Muscle of leg (tissue), 11 donors: ENCODE measurements around the gene PCDHGB4. TPM values are rescaled to one million over a fixed set of nuclear protein-coding genes. Genes with fewer than 3 reads are reported as not detected.
"Not testable (repeated sequence)": the region's sequence is repeated elsewhere in the genome, so short reads cannot be mapped to it uniquely, and the experiment has no call there.

Source experiments
- DNase-seq: peaks from one replicate; pipeline ENCODE4 v3.0.0; 2013
- H3K27ac ChIP-seq: one replicate; pipeline ENCODE4 v1.5.1; 2013; ENCODE audit warnings: mild to moderate bottlenecking, low read length, control low read depth
- H3K27me3 ChIP-seq: one replicate; pipeline ENCODE4 v1.6.1; 2013; ENCODE audit warnings: low read length; ENCODE audit not compliant: control insufficient read depth, insufficient read depth
- H3K36me3 ChIP-seq: one replicate; pipeline ENCODE4 v1.6.1; 2013; ENCODE audit warnings: low read length; ENCODE audit not compliant: control insufficient read depth, insufficient read depth
- H3K4me1 ChIP-seq: one replicate; pipeline ENCODE4 v1.6.1; 2013; ENCODE audit warnings: low read length; ENCODE audit not compliant: control insufficient read depth, insufficient read depth
- H3K4me3 ChIP-seq: one replicate; pipeline ENCODE4 v1.5.1; 2013; ENCODE audit warnings: low read length, control low read depth
- H3K9me3 ChIP-seq: replicated peaks from 2 replicates; pipeline ENCODE4 v1.6.1; 2013; ENCODE audit warnings: low read depth, low read length; ENCODE audit not compliant: control insufficient read depth
- WGBS: methylation state at CpG from one replicate; pipeline ENCODE4 v1.1.5; 2013; ENCODE audit warnings: missing lambda C conversion rate; ENCODE audit not compliant: insufficient coverage; 5-methylcytosine and 5-hydroxymethylcytosine counted together
- polyA plus RNA-seq, 8 donors: library from polyadenylated mRNA; unstranded; fragments of 120-200 nt; gene quantifications; one replicate each; pipeline versions ENCODE4 v1.2.1 to v1.2.3, GENCODE V29; 2013; ENCODE audit warnings: inconsistent platforms in 1 of 8, low replicate concordance in 1 of 8; ENCODE audit not compliant: insufficient read length in 8 of 8, insufficient read depth in 1 of 8
- total RNA-seq: library from RNA; stranded (reverse); fragments of 120-200 nt; gene quantifications from one replicate; pipeline ENCODE4 v1.2.4, GENCODE V29; 2013

The PCDHGB4 gene
- total and polyA plus RNA-seq, 9 donors: 1.7 to 4.2 (median 2.5) TPM

GRCh38 chr5:141366016-141366896 is 21.2 kb upstream of the PCDHGB4 start:
- no peaks in the 10 kb centered on the region for H3K4me1 ChIP-seq
- H3K27ac ChIP-seq: no peak overlapping the region
- H3K36me3 ChIP-seq: no peaks in the 10 kb centered on the region
- H3K4me3 ChIP-seq: no peak overlapping the region
- H3K27me3 ChIP-seq: peaks cover 20% of the 10 kb centered on the region
- H3K9me3 ChIP-seq: peaks cover 62% of the 10 kb centered on the region
- 49% methylated on average over 40 of the region's 46 CpGs for WGBS
- no peak for DNase-seq

GRCh38 chr5:141369994-141370848 is 17.3 kb upstream of the PCDHGB4 start, which contains the start of gene PCDHGB3:
PCDHGB3 (plus strand) TSS chr5:141370242; CDS start chr5:141370395, 153 bp downstream.
- H3K36me3 ChIP-seq: no peaks in the 10 kb centered on the region
- H3K4me1 ChIP-seq: no peaks in the 10 kb centered on the region
- peaks cover 22% of the 10 kb centered on the region for H3K27me3 ChIP-seq
- H3K9me3 ChIP-seq: peaks cover 61% of the 10 kb centered on the region
- H3K4me3 ChIP-seq: no peak within 1 kb of the TSS
- H3K27ac ChIP-seq: no peak within 1 kb of the TSS
- WGBS: 21% methylated on average over 20 of the region's 32 CpGs
- peak; percentile 5 for DNase-seq

GRCh38 chr5:141371572-141372475 is 15.7 kb upstream of the PCDHGB4 start:
- Histone ChIP-seq H3K27ac (no peak overlapping the region), H3K36me3 (no peaks in the 10 kb centered on the region), H3K4me3 (no peak overlapping the region), H3K9me3 (peaks cover 60% of the 10 kb centered on the region), H3K4me1 (no peaks in the 10 kb centered on the region), H3K27me3 (peaks cover 21% of the 10 kb centered on the region)
- no peak for DNase-seq
- 50% methylated on average over 68 of the region's 69 CpGs for WGBS

GRCh38 chr5:141373673-141374317 is 13.7 kb upstream of the PCDHGB4 start, which contains the start of gene PCDHGA6:
PCDHGA6 (plus strand) TSS chr5:141373891; CDS start chr5:141374084, 193 bp downstream.
- Histone ChIP-seq H3K36me3 (no peaks in the 10 kb centered on the region), H3K4me1 (no peaks in the 10 kb centered on the region), H3K4me3 (peak within 1 kb of the TSS; percentile 30), H3K27ac (no peak within 1 kb of the TSS), H3K27me3 (peaks cover 21% of the 10 kb centered on the region), H3K9me3 (peaks cover 72% of the 10 kb centered on the region)
- DNase-seq: peak; percentile 17
- 13% methylated on average over 26 of the region's 27 CpGs for WGBS

- H3K4me1 ChIP-seq: no peaks in the 10 kb centered on the region
- peaks cover 21% of the 10 kb centered on the region for H3K27me3 ChIP-seq
- H3K27ac ChIP-seq: no peak overlapping the region
- H3K36me3 ChIP-seq: no peaks in the 10 kb centered on the region
- 76% methylated on average over 12 of the region's 14 CpGs for WGBS
- no peak for DNase-seq
- no peak overlapping the region for H3K4me3 ChIP-seq
- H3K9me3 ChIP-seq: peaks cover 72% of the 10 kb centered on the region
These were observed 12.9 kb upstream of the PCDHGB4 start for GRCh38 chr5:141374627-141375026.

- not testable (repeated sequence) for H3K4me3 ChIP-seq, H3K27ac ChIP-seq, H3K4me1 ChIP-seq, DNase-seq, H3K36me3 ChIP-seq
- H3K9me3 ChIP-seq: peaks cover 66% of the 10 kb centered on the region
- peaks cover 18% of the 10 kb centered on the region for H3K27me3 ChIP-seq
- WGBS: 65% methylated on average over 32 of the region's 48 CpGs
These were observed 11.9 kb upstream of the PCDHGB4 start for GRCh38 chr5:141375444-141376155.

GRCh38 chr5:141382469-141383294 is 4.8 kb upstream of the PCDHGB4 start, which contains the start of gene PCDHGA7:
PCDHGA7 (plus strand) TSS chr5:141382742; CDS start chr5:141382900, 158 bp downstream.
- Histone ChIP-seq H3K9me3 (peaks cover 71% of the 10 kb centered on the region), H3K36me3 (no peaks in the 10 kb centered on the region), H3K4me3 (peak within 1 kb of the TSS; percentile 22), H3K27ac (no peak within 1 kb of the TSS), H3K4me1 (no peaks in the 10 kb centered on the region), H3K27me3 (peaks cover 5% of the 10 kb centered on the region)
- DNase-seq: peak; percentile 4
- WGBS: 13% methylated on average over 24 of the region's 37 CpGs

GRCh38 chr5:141383345-141383744 is 4.2 kb upstream of the PCDHGB4 start:
- Histone ChIP-seq H3K9me3 (peaks cover 70% of the 10 kb centered on the region), H3K27me3 (peaks cover 5% of the 10 kb centered on the region), H3K4me3 (no peak overlapping the region), H3K4me1 (no peaks in the 10 kb centered on the region), H3K36me3 (no peaks in the 10 kb centered on the region), H3K27ac (no peak overlapping the region)
- WGBS: 42% methylated on average over 9 of the region's 21 CpGs
- DNase-seq: no peak
